Measurements from ENCODE around the gene SEMA5B. TPM values are rescaled to one million over a fixed set of nuclear protein-coding genes. Genes with fewer than 3 reads are reported as not detected.

The SEMA5B gene
- total and polyA plus RNA-seq, 2 of the 4 experiments (the other 2 are of a cell fraction) = not detected

DNA sequence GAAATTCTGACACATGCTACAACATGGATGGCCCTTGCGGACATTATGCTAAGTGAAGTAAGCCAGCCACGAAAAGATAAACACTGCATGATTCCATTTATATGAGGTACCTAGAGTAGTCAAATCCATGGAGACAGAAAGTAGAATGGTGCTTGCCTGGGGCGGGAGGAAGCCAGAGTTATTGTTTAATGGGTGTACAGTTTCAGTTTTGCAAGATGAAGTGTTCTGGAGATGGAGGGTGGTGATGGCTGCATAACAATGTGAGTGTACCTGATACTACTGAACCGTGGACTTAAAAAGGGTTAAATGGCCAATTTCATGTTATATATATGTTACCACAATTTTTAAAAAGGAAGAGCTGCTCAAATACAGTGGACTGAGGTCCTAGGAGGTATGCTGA, 66.9 kb downstream of the SEMA5B start:
- no peak for TF ChIP-seq CEBPB (IDR thresholded peaks at IDR 0.05; ENCODE audit: low read depth, low read length)
- TF ChIP-seq BHLHE40 (IDR thresholded peaks at IDR 0.05; ENCODE audit: low read depth, low read length) = no peak
- TF ChIP-seq RCOR1 (IDR thresholded peaks at IDR 0.05; ENCODE audit: insufficient replicate concordance, low read length) = no peak
- TF ChIP-seq FOS (IDR thresholded peaks at IDR 0.05; ENCODE audit: low read depth, low read length) = no peak
- TF ChIP-seq, protein P1, sequence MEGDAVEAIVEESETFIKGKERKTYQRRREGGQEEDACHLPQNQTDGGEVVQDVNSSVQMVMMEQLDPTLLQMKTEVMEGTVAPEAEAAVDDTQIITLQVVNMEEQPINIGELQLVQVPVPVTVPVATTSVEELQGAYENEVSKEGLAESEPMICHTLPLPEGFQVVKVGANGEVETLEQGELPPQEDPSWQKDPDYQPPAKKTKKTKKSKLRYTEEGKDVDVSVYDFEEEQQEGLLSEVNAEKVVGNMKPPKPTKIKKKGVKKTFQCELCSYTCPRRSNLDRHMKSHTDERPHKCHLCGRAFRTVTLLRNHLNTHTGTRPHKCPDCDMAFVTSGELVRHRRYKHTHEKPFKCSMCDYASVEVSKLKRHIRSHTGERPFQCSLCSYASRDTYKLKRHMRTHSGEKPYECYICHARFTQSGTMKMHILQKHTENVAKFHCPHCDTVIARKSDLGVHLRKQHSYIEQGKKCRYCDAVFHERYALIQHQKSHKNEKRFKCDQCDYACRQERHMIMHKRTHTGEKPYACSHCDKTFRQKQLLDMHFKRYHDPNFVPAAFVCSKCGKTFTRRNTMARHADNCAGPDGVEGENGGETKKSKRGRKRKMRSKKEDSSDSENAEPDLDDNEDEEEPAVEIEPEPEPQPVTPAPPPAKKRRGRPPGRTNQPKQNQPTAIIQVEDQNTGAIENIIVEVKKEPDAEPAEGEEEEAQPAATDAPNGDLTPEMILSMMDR (conservative IDR thresholded peaks at IDR 0.05; ENCODE audit: low read depth, low read length) = no peak
- Histone ChIP-seq H3K4me2 (ENCODE audit: low read depth, low read length) (no peak overlapping the region), H2AFZ (replicated peaks; ENCODE audit: low read length, poor library complexity) (no peak overlapping the region), H2BK120ac (ENCODE audit: low read depth, low read length) (no peak overlapping the region), H3K36me3 (ENCODE audit: control insufficient read depth, insufficient read depth, low read length) (no peaks in the 10 kb centered on the region), H3K4me3 (ENCODE audit: insufficient read depth, low read depth, low read length) (no peak overlapping the region), H3K9ac (ENCODE audit: low read depth, low read length) (no peak overlapping the region), H3K27me3 (ENCODE audit: control insufficient read depth, insufficient read depth, low read length) (peaks cover 92% of the 10 kb centered on the region), H2BK5ac (ENCODE audit: low read depth, low read length, poor library complexity, severe bottlenecking) (no peak overlapping the region), H3K56ac (ENCODE audit: extremely low read depth, insufficient read depth, low read length) (no peak overlapping the region), H3K4ac (ENCODE audit: low read depth, low read length) (no peak overlapping the region), H3K18ac (ENCODE audit: low read depth, low read length) (no peak overlapping the region), H3K23ac (ENCODE audit: low read depth, low read length) (no peak overlapping the region), H3K27ac (ENCODE audit: insufficient read depth, low read length) (no peak overlapping the region), H2AK5ac (ENCODE audit: low read depth, low read length) (no peak overlapping the region), H4K20me1 (ENCODE audit: insufficient read depth, low read length) (no peaks in the 10 kb centered on the region), H2BK20ac (ENCODE audit: low read depth, low read length) (no peak overlapping the region), H3K14ac (replicated peaks; ENCODE audit: low read depth, low read length) (no peak overlapping the region), H4K8ac (ENCODE audit: low read depth in 2 of 2, low read length in 2 of 2) (no peak overlapping the region), H4K5ac (ENCODE audit: low read depth, low read length) (no peak overlapping the region), H3K9me3 (ENCODE audit: control insufficient read depth, insufficient read depth, low read length) (no peaks in the 10 kb centered on the region), H4K91ac (ENCODE audit: insufficient read depth, low read depth, low read length) (no peak overlapping the region), H3K4me1 (ENCODE audit: control insufficient read depth, insufficient read depth, low read length) (no peaks in the 10 kb centered on the region), H2AK9ac (replicated peaks; ENCODE audit: low read depth, low read length, poor library complexity) (no peak overlapping the region), H3K9me1 (ENCODE audit: insufficient read depth, low read length) (no peaks in the 10 kb centered on the region), H3K79me1 (ENCODE audit: low read depth in 1 of 2, low read length in 2 of 2) (no peaks in the 10 kb centered on the region), H2BK15ac (ENCODE audit: low read depth, low read length) (no peak overlapping the region)
- dilution Hi-C loops (cut with HindIII; ENCODE audit: low sequenced_read_pairs, unreplicated experiment) = no loop called here
- ChIA-PET CTCF (no interaction called here), POLR2A (ENCODE audit: unreplicated experiment) (no interaction called here)
- no CpG with 5 or more reads among the region's 4 CpGs for WGBS, 2 experiments (ENCODE audit: extremely low coverage in 2 of 2, insufficient read length in 1 of 2)
- intact Hi-C loops (cut with micrococcal nuclease) = no loop called here
- ATAC-seq (ENCODE audit: low read depth) (no peak), DNase-seq (no peak)
- BruUV-seq (replicated peaks) = no TSS peak
- in situ Hi-C loops (cut with MboI; ENCODE audit: low sequenced_read_pairs) = no loop called here

Measured in IMR-90 (cell line).